ENCODE results near the gene NUDC. TPM values are rescaled to one million over a fixed set of nuclear protein-coding genes. Genes with fewer than 3 reads are reported as not detected.

Gene NUDC
- 123 to 147 TPM (median 130 TPM) in 5 replicates for total RNA-seq (2022; extraction: Qiagen RNA extraction; ENCODE audit: low read depth)

DNA sequence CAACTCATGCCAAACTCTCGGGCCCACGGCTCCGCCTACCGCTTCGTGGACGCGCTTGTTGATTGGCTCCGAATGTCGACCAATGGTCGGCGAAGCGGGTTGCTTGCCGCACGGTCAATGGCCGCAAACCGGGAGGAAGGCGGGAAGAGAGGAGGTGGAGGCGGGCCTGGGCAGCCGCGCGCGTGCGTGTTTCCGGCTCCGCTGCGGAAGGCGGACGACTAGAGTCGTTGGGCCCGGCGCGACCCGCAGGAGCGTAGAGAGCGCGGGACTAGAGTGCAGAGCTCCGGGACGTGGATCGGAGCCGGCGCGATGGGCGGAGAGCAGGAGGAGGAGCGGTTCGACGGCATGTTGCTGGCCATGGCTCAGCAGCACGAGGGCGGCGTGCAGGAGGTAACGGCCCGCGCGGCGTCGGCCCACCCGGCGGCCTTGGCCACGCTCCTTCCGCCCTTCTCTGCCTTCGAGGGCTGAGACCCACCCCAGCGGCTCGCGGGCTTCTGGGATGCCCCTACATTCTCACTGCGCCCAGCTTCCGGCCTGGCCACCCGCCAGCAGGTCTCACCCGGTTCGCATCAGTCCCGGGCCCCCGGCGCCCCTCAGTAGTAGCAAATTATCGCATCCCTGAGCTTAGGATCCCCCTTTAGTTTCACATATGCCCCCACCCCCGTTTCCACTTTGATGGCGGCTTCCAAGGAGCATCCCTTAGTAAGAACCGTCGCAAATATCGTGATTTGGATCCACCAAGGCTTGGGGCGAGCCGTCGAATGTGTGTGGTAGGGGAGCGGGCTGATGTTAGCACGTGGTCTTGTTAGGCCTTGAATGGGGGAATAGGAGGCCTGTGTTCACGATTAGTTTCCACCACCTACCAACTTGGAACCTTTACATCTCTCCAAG, at the start of gene NUDC:
Gene NUDC, plus strand, starts transcription at position 204 of the 891 bp plus-strand sequence. Its CDS starts 106 bp downstream, at position 310.

DNA sequence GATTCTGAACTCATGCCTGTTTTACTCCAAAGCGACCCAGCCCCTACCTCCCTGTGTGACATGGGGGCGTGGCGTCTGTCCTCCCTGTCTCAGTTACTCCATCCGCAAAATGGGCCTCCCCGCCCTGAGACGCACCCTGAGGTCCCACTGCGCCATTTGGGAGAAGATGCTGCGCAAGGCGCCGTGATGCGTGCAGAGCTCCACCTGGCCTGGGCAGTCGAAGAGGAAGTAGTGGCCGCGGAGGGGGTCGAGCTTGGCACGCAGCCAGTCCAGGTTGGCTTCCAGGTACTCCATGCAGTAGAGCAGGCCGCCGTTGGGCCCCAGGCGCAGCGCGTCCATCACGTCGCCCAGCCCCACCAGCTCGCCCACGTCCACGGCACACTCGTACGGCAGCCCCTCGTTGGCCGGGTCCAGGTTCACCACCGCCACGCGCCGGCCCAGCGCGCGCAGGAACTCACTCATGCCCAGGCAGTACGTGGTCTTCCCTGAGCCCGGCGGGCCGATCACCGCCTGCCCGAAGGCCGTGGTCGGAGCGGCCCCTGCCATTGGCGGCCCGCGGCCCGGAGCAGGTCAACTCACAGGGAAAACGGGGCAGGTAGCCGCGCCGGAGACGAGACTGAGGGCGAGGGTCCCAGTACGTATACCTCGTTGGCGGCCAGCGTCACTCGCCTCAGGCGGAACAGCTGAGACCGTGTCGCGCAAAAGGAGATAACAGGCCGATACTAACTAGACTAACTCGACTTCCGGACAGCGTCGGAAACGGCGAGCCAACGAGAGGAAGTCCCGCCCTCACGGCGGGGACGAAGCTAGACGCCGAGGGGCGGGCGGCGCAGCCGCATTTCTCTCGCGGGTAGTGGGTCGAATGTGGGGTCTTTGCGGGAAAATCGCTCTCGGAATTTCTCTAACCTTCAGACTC, 31.7 kb upstream of the NUDC start, which contains the start of gene GPN2:
Gene GPN2, minus strand, starts transcription at position 733 of the 916 bp plus-strand sequence. Its CDS starts 187 bp downstream, at position 546.

DNA sequence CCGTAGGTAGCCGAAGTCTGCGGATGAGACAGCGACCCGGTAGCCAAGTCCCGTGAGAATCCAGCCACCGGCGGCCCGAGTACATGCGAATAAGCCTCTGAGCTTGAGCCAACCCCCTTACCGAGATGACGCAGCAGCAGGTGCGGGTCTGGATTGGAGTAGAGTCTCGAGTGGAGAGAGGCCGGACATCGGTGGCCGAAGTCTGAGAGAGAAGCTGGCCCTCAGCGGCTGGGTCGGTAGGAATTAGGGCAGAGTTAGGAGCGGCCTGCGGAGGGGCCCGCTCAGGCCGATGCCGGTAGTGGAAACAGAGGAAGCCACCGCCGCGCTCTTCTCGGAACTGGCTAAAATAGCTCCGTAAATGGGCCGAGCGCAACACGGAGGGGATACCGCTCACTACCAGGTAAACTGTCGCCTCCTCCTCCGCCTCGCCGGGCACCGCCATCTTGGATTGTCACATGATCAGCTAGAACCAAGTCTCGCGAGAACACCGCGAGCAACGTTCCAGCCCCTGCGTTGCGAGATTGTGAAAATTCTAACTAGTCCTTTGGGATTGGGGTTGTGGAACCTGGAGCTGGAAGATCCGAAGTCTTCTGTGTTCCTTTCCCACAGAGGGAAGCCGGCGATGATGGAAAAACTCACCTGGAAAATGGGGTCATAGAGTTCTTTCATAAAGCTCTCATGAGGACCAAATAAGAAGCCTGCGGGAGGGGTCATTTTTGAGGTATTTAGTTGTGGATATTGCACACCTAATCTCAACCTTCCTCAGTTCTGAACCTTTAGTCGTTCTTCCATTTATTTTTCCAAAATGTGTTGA, 21.3 kb upstream of the NUDC start, which contains the start of gene GPATCH3:
Gene GPATCH3, minus strand, starts transcription at position 467 of the 814 bp plus-strand sequence. Its CDS starts 25 bp downstream, at position 442.

DNA sequence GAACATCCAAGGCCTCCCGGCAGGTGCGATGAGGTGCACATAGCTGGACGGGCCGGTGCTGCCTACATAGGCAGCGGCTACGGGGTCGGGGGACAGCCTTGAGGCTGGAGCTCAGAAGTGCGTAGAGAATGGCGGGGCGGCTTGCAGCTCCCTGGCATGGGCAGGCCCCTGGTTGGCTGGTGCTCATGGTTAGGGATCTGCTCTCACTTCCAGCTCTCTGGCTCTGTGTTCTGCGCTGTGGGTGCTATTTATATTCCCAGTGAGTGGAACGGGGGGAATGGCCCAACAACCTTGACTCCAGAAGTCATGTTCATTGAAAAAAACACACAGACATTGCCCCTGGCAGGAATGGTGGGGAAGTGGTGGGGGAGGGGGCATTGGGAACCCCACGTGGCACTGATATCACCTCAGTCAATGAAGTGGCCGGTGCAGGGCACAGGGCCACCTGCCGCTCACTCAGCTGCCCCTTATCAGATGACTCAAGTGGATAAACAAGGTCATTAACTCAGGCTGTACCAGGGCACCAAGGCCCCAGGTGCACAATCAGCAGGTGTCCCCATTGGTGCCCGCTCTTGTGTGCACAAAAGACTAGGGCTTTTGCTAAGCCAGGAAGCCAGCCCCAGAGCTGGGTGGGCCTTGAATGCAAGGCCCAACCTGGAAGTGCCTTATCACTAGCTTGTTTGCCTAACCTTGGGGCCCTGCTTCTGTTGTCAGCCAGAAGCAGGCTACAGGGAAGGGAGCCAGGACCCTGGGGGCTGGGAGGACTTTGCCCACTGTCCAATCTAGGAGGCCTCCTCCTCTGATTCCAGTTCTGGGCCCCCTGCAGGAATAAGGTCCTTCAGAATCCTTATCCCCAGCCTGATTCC, 7.6 kb upstream of the NUDC start, which contains the start of gene NR0B2:
Gene NR0B2, minus strand, starts transcription at position 222 of the 866 bp plus-strand sequence. Its CDS starts 35 bp downstream, at position 187.

DNA sequence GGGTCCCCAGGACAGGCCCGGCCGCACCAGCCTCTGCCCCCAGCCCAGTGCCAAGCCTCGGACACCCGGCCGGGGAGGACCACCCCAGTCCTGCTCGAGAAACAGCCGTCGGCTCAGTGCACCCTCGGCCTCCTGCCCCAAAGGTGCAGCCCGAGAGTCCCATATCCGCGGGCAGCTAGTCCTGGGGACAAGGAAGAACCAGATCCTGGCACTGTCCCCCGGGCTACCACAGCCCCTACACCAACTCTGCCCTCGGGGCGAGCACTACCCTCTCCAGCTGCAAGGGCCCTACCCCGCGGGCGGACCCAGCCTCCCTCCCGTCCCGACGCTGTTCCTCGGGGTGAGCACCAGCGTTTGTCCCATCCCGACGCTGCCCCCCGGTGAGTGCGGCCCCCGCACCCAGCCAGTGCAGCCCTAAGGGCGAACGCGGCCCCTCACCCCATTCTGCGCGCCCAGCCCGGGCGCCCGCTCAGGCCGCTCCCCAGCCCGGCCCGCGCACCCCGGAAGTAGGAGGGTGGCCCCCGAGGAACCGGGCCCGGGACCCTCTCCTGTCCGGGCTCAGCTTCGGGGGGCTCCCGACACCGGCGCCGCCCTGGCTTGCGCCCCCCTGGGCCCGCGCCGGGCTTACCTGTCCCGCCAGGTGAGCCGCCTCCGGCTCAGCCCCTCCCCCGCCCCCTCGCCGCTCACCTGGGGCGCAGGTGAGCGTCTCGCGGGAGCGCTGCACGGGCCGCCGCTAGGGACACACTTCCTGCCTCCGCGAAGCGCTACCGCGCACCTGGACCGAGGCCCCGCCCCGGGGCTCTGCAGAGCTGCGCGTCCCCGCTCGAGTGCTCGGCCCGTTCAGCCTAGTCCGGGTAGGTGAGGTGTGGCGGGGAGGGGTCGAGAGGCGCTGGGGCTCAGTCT, 38.4 kb downstream of the NUDC start, which contains the start of gene KDF1:
Gene KDF1, minus strand, starts transcription at position 747 of the 903 bp plus-strand sequence. CDS start 8,088 bp downstream, outside the sequence.

DNA sequence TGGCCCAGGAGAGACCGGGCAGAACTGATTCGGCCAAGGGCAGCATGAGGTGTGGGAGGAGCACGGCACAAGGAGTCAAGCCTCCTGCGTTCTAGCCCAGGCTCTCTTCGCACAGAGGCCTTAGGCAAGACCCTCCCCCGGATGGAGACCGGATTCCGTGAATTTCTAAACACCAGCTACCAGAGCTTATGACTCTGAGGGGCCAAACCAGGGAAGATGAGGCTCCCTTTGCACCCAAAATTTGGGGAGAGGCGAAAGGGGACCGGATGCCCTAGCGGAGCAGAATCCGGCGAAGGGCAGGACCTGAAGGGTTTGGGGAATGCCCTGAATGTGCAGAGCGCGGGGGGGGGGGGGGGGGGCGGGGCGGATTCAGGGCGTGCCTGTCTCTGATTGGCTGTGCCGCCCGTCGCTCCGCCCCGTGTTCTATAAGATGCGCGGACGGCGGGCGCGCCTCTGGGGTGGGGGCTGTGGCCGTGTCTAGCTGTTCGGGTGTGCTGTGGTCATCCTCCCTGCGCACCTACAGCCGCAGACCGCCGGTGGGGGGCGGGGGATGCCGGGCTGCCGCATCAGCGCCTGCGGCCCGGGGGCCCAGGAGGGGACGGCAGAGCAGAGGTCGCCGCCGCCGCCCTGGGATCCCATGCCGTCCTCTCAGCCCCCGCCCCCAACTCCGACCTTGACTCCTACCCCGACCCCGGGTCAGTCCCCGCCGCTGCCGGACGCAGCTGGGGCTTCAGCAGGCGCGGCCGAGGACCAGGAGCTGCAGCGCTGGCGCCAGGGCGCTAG, 71.9 kb downstream of the NUDC start, which contains the start of gene TRNP1:
Gene TRNP1, plus strand, starts transcription at position 456 of the 783 bp plus-strand sequence. Its CDS starts 95 bp downstream, at position 551.

Other genes starting within 250 kb of the NUDC start
- gene ARID1A, start 225.7 kb upstream of the NUDC start, total RNA-seq (2022; extraction: Qiagen RNA extraction; ENCODE audit: low read depth) = 31.2 to 35.2 TPM (median 35.0 TPM) in 5 replicates
- 4.4 to 7.8 TPM (median 6.9 TPM) in 5 replicates for gene PIGV, start 133.8 kb upstream of the NUDC start, total RNA-seq (2022; extraction: Qiagen RNA extraction; ENCODE audit: low read depth)
- 31.5 to 43.2 TPM (median 39.1 TPM) in 5 replicates for gene ZDHHC18, start 95.1 kb upstream of the NUDC start, total RNA-seq (2022; extraction: Qiagen RNA extraction; ENCODE audit: low read depth)
- gene SFN, start 58.6 kb upstream of the NUDC start, total RNA-seq (2022; extraction: Qiagen RNA extraction; ENCODE audit: low read depth) = 425 to 552 TPM (median 445 TPM) in 5 replicates
- gene GPN2, start 31.5 kb upstream of the NUDC start, total RNA-seq (2022; extraction: Qiagen RNA extraction; ENCODE audit: low read depth) = 18.5 to 27.5 TPM (median 25.9 TPM) in 5 replicates
- 9.2 to 11.7 TPM (median 9.5 TPM) in 5 replicates for gene GPATCH3, start 21.3 kb upstream of the NUDC start, total RNA-seq (2022; extraction: Qiagen RNA extraction; ENCODE audit: low read depth)
- 0.08 to 0.09 TPM in 2 of 5 replicates, not detected in the others for gene NR0B2, start 7.8 kb upstream of the NUDC start, total RNA-seq (2022; extraction: Qiagen RNA extraction; ENCODE audit: low read depth)
- not detected in 5 replicates for gene KDF1, start 38.7 kb downstream of the NUDC start, total RNA-seq (2022; extraction: Qiagen RNA extraction; ENCODE audit: low read depth)
- gene TRNP1, start 71.9 kb downstream of the NUDC start, total RNA-seq (2022; extraction: Qiagen RNA extraction; ENCODE audit: low read depth) = 122 to 199 TPM (median 187 TPM) in 5 replicates
- gene TENT5B, start 91.1 kb downstream of the NUDC start, total RNA-seq (2022; extraction: Qiagen RNA extraction; ENCODE audit: low read depth) = 0.15 to 0.97 TPM (median 0.72 TPM) in 5 replicates
- gene SLC9A1, start 233.4 kb downstream of the NUDC start, total RNA-seq (2022; extraction: Qiagen RNA extraction; ENCODE audit: low read depth) = 11.3 to 13.2 TPM (median 12.5 TPM) in 5 replicates